DMS153 (cell line): ENCODE data around the gene KLHDC7A.

Experiments
- DNase-seq: peaks from one replicate; lab custom pipeline; 2025; lab: John Stamatoyannopoulos, UW

The KLHDC7A gene

DNA sequence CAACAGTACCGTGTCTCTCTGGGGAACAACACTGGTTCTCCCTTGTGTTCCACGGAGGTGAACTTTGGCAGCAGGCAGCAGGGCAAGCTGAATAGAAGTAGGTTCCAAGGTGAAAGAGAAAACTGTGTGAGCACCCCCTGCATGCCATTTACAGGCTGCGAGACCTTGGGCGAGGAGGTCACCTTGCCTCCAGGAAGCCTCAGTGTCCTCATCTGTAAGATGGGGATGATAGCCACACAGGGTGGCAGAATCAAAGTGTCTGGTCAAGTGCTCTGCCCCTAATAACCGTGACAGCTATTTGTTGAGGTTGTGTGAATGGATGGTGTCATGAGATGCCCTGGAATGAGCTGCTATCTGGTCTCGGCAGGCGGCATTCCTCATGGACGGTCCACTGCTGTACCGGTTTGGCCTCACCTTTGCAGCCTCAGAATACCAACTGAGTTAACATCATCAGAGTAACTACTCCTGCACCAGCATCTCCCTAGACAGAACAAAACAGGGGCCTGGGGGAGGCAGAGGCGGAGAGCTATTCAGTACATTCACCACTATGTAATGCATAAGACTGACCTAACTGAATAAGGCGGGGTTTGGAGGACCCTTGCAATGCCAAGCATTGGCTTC, 7.4 kb upstream of the KLHDC7A start:
- DNase-seq = no peak

DNA sequence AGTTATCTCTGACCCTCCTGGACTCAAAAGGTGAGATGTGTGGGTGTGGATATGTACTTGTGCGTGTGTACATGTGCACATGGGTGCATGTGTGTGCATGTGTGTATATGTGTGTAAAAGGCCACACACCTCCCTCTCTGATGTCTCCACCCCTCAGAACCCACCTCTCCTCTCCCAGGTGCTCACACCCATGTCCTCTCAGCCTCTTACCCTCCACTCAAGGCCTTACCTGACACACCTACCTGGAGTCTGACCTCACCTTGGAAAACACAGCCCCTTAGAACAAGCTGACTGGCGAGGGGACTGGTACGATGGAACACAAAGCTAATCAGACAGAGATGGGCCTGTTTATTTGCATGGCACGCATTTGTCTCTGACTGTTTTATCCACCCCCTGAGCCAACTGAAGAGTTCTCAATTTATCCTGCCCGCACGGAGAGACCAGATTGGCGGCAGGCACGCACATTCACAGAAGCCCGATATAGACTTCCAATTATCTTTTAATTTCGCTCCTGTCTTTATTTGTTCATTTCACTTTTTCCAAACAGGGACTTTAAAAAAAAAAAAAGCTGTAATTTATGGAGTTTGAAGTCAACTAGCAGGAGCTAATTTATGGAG, 6.1 kb upstream of the KLHDC7A start:
- no peak for DNase-seq

DNA sequence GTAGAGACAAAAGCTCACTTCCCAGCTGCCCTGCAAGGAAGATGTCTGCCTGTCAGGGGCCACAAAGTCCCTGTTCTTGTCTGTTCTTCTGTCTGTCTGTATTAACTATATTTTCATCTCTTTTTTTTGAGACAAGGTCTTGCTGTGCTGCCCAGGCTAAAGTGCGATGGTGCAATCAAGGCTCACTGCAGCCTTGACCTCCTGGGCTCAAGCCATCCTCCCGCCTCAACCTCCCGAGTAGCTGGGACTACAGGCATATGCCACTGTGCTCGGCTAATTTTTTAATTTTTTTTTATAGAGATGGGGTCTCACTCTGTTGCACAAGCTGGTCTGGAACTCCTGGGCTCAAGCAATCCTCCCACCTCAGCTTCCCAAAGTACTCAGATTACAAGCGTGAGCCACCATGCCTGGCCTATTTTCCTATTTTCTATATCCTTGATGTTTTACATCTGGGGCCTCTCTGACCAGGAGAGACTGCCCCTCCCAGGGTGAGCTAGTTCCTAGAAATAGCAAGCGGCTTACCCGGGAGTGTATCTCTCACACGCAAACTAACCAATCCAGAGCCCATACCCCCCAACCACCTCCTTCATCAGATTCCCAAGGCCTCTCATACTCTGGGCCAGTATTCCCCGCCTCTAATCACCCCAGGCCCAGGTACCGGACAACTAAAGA, 5.4 kb upstream of the KLHDC7A start:
- DNase-seq = no peak

DNA sequence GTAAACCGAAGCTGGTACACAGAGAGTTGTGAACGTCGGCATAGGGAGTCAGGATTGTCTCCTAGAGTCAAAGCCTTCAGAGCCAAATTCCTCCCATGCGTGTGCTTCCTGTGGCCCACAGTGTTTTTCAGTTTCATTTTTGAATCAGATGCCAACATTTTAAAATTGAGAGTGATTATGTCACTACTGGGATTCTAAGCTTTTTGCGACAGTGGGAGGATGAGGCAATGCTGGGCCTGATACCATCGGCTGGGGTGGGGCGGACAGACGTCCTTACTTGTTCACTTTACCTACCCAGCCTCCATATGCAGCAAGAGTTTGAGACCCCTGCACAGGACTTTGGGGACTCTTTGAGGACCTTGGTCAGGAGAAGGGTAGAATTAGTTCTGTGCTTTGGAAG, 1.3 kb upstream of the KLHDC7A start:
- no peak for DNase-seq

DNA sequence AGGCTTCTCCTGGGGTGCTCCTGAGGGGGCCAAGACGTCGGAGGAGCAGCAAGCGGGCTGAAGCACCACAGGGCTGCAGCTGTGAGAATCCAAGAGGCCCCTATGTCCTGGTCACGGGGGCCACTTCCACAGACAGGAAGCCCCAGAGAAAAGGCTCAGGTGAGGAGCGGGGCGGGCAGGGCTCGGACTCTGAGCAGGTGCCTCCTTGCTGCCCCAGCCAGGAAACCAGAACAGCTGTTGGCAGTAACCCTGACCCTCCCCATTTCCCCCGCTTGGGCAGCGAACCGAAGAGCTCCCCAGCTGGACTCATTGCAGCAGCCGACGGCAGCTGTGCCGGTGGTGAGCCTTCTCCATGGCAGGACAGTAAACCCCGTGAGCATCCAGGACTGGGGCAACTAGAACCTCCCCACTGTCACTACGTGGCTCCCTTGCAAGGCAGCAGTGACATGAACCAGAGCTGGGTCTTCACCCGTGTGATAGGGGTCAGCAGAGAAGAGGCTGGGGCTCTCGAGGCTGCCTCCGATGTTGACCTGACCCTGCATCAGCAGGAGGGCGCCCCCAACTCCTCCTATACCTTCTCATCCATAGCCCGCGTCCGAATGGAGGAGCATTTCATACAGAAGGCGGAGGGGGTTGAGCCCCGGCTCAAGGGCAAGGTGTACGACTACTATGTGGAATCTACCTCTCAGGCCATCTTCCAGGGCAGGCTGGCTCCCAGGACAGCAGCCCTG, 625 bp downstream of the KLHDC7A start:
- peak; percentile 16 for DNase-seq

DNA sequence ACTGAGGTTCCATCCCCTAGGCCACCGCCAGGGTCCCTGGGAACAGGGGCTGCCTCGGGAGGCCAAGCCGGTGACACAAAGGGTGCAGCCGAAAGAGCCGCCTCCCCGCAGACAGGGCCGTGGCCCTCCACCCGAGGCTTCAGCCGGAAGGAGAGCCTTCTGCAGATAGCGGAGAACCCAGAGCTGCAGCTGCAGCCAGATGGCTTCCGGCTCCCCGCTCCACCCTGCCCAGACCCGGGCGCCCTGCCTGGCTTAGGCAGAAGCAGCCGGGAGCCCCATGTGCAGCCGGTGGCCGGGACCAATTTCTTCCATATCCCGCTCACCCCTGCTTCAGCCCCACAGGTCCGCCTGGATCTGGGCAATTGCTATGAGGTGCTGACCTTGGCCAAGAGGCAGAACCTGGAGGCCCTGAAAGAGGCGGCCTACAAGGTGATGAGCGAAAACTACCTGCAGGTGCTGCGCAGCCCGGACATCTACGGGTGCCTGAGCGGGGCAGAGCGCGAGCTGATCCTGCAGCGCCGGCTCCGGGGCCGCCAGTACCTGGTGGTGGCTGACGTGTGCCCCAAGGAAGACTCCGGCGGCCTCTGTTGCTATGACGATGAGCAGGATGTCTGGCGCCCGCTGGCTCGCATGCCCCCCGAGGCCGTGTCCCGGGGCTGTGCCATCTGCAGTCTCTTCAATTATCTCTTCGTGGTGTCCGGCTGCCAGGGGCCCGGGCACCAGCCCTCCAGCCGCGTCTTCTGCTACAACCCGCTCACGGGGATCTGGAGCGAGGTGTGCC, 1.4 kb downstream of the KLHDC7A start:
- no peak for DNase-seq

DNA sequence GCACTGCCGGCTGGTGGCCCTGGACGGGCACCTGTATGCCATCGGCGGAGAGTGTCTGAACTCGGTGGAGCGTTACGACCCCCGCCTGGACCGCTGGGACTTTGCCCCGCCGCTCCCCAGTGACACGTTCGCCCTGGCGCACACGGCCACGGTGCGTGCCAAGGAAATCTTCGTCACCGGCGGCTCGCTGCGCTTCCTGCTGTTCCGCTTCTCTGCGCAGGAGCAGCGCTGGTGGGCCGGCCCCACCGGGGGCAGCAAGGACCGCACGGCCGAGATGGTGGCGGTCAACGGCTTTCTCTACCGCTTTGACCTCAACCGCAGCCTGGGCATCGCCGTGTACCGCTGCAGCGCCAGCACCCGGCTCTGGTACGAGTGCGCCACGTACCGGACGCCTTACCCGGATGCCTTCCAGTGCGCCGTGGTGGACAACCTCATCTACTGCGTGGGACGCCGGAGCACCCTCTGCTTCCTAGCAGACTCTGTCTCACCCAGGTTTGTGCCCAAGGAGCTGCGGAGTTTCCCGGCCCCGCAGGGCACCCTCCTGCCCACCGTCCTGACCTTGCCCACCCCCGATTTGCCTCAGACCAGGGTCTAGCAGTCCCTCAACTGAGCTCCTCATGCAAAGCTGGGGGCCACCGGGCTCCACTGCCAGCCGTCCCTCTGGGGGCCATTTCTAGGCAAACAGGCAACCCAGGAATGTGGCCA, 2.1 kb downstream of the KLHDC7A start:
- no peak for DNase-seq

DNA sequence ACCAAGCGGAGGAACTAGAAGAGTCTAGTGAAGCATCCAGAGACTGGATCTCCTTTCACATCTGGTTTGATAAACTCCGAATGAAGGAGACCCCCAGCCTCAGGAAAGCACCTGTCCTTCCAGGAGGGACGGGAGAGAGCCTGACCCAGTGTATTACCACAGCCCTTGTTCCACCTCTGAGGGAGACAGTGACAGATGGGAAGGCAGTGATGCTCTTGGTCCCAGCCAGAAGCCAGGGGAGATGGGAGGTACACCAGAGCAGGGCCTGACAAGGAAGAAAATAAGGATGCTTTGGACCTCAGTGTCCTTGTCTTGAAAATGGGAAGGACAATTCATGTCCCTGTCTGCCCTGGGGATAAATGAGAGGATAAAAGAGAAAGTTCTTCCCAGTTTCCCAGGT, 3.5 kb downstream of the KLHDC7A start:
- DNase-seq = no peak

DNA sequence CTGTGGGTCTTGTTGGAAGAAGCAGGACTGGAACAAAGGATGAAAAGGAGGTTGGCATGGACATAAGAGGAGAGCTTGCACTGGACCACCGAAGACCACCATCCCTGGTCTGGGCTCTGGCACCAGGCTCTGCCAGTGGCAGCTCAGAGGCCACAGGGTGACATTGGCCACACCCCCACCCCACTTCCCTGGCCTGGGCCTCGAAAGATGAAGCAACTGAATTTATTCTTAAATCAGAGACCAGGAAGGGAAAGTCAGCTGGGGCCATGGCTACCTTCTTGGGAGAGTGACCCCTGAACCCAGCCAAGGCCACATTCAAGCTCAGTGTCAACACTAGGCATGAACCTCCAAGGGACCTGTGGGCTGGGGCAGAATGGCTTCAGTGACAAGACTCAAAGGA, 4.0 kb downstream of the KLHDC7A start:
- no peak for DNase-seq

DNA sequence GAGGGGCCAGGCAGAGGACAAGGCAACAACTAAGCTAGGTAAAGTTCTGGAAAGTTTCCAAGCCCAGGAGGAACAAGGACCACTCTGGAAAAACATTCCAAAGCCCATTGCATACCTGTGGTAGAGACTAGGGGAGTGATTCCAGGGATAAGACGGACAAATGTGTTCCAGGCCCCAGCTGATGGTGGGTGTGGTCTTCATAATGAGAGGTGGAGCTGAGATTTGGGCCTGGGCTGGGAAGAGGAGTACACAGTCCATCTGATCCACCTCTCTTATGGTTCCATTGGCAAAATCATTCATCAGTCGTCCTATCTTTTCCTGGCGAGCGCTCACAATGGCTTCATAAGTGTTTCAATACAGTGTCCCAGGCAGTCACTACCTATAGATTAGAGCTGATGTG, 4.5 kb downstream of the KLHDC7A start:
- no peak for DNase-seq

DNA sequence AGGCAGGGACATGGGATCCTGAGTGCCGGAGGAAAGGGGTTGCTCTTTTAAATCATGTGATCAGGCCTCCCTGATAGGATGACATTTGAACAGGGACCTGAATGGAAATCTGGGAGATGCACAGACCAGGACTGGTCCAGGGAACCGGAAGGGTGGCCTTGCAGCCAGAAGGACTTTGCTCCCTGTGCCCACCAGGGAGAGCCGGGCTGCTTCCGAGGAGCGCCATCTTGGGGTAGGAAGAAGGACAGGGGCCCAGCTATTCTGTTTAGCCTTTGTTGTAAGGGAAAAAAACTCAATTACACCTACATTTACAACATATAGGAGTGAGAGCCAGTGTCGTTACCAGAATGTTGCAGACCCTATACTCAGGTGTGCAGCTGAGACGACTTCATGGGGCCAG, 5.5 kb downstream of the KLHDC7A start:
- no peak for DNase-seq

DNA sequence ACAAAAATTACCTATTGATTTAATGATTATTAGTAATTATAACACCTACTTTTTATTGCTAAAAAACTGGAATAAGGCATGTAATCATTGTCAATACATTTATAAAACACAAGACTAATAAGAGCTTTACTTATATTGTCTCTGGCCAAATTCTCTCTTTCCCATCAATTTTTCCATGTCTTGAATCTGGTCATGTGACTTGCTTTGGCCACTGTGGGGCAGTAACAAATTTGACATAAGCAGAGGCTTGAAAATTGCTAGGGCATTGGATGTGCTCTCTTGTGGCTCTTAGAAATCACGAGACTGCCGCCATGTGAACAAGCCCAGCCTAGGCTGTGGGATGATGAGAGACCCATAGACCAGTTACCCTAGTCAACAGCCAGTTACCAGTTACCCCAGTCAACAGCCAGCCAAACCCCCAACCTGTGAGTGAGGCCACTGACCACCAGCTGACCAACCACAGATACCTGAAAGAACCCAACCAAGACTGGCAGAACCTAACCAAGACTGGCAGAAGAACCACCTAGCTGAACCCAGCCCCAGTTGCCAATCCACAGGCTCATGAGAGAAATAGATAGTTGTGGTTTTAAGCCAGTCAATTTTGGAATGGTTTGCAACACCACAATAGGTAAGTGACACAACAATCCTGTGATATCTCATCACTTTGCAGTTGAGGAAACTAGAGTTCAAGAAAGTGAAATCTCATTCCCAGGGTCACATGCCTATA, 8.8 kb downstream of the KLHDC7A start:
- no peak for DNase-seq

DNA sequence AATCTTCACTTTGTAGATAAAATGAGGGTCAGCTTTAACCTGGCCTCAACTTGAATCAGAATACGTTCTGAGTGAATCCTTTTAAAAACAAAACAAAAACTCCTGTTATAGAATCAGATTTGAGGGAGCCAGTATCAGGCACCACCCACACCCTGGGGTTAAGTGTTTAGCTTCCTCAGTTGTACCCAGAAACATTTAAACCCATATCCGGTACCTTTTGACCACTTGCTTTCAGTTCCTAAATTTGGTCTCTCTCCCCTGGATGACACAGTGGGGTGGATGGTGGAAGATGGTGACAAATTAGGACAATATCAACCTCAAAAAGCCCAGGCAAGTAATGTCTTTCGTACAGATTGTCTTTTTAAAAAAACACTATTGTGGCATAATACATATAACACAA, 10.4 kb downstream of the KLHDC7A start:
- DNase-seq = no peak

DNA sequence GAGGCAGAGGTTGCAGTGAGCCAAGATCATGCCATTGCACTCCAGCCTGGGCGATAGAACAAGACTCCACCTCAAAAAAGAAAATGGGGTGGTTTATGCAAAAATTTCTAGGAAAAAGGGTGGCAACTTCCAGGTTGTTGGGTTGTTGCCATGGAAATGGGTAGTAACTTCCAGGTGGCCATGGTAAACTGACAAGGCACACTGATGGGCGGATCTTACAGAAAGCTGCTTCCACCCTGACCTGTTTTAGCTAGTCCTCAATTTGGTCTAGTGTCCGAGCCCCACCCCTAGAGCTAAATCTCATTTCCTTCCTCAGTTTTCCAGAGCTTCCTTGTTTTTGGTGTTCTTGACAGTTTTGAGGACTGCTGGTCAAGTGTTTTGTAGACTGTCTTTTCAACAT, 13.6 kb downstream of the KLHDC7A start:
- no peak for DNase-seq

DNA sequence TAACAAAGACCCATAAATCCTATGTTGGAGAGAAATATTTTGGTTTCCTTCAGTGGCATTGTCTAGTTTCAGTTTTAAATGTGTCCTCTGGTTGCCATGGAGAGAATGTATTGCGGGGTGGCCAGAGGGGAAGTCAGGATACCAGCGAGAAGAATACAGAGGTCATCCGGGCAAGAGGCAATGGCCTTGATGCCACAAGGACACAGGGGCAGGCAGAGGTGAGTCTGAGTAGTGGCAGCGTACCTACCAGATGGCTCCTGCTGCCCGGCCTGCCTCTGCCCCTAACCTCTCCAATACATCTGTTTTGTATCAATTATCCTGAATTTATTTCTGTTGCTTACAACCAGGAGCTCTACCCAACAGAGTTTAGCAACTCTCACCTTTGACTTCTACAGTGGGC, 14.9 kb downstream of the KLHDC7A start:
- no peak for DNase-seq

DNA sequence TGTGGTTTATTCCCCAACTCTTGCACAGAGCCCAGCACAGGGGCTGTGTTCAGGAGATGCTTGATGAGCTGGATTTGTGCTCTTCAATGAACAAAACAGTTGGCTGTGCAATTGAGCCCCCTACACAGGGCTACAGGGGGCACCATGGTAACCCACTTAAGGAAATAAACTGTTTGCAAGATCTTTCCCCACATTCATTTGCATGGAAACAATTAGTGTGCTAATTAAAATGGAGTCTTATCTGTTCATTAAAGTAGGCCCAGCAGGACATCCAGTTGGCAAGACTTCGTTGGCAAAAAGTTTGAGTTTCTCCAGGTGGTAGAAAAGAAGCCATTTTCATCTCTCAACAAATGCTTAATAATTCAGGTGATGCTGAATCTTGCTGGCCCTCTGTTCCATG, 15.3 kb downstream of the KLHDC7A start:
- DNase-seq = no peak

DNA sequence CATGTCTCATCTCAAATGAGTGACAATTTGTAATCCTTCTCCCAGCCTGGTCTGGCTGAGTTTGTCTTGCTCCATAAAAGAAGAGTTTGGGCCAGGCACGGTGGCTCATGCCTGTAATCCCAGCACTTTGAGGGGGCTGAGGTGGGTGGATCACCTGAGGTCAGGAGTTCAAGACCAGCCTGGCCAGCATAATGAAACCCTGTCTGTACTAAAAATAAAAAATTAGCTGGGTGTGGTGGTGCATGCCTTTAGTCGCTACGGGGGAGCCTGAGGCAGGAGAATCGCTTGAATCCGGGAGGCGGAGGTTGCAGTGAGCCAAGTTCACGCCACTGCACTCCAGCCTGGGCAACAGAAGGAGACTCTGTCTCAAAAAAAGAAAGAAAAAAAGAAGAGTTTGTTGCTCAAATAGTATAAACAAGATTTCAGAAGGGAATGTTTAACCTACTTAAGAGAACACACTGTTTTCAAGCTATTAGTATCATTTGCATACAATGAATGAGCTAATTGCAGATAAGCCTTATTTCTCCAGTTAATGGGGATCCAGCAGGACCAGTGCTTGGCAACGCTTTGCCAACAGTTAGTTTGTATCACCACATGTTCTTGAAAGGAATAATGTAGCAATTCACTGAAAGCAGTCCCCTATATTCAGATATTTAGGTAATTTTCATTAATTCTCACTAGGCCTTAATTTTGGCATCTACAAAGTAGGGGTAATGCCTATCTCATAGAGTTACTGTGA, 15.9 kb downstream of the KLHDC7A start:
- no peak for DNase-seq

DNA sequence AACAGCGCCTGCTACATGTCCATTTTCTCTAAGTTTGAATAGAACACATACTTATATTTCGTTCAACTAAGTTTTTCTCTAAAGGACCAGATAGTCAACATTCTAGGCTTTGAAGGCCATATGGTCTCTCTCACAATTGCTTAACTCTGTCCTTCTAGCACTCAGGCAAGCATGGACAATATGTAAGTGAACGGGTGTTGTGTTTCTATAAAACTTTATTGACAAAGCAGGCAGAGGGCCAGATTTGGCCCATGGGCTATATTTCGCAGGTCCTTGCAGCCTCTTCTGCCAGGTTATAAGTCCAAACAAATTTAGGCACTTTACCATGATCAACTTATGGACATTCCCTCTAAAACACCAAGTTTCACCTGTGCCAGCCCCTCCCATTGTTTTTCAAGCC, 21.1 kb downstream of the KLHDC7A start:
- DNase-seq = no peak

DNA sequence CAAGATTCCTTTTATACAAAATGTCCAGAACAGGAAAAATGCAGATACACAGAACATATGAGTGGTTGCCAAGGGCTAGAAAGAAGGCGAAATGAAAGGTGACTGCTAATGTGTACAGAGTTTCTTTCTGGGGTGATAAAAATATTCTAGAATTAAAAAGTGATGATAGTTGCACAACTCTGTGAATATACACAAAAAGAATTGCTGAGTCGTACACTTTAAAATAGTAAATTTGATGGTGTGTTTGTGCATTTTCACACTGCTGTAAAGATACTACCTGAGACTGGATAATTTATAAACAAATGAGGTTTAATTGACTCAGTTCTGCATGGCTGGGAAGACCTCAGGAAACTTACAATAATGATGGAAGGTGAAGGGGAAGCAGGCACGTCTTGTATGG, 23.9 kb downstream of the KLHDC7A start:
- no peak for DNase-seq

DNA sequence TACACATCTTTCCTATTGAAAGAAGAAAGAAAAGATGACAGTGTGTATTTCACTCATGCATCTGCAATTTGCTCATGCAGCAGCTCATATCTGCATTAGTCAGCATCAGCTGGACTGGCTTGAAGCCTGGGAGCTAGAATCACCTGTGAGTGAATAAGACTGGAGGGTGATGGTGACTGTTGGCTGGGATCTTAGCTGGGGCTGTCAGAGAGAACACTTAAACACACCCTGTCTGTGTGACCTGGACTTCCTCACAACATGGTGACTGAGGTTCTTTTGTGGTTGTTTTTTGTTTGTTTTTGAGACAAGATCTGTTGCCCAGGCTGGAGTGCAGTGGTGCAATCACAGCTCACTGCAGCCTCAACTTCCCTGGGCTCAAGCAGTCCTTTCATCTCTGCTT, 24.9 kb downstream of the KLHDC7A start:
- no peak for DNase-seq
